Lung microvascular endothelial cell (primary cell): ENCODE results near the gene FLRT1. TPM values are rescaled to one million over a fixed set of nuclear protein-coding genes. Genes with fewer than 3 reads are reported as not detected.
A peak's percentile ranks its signal among the peaks of the same experiment; 100 is the strongest.

Source experiments
- DNase-seq, 2 donors: peaks; one replicate each; pipeline versions ENCODE4 v3.0.0 to v3.0.0-alpha.2; 2010; ENCODE audit warnings: low read depth in 2 of 2
- total RNA-seq: library from RNA; depleted of rRNA; stranded (reverse); fragments of >200 nt; gene quantifications from 2 replicates; pipeline ENCODE4 v1.2.1, GENCODE V29; 2014

Gene FLRT1
- total RNA-seq, 1 donor from 2014 or later = not detected

- no peak for DNase-seq
These were observed 30.0 kb upstream of the FLRT1 start for GRCh38 chr11:64005691-64006090.

DNA sequence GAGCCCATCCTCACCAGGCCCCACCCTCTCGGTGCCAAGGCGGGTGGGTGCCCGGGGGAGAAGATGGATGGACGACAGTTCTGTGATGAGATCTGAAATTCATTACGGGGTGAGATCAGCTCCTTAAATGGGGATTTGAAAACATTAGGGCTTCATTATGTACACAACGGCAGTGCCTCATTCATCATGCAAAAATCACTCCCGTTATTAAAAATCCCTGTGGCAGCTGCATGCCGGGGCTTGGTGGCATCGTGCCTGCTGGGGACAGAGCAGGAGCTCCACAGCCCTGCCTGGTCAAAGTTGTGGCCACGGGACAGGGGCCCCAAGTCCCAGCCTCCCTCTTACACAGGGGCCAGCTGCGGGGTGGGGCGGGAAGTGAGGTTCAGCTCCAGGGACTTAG lies 29.3 kb upstream of the FLRT1 start:
- no peak for DNase-seq

- no peak for DNase-seq
These were observed 28.5 kb upstream of the FLRT1 start for GRCh38 chr11:64007160-64007628.

- peak; percentile 35 to 70 for DNase-seq
These were observed 28.0 kb upstream of the FLRT1 start for GRCh38 chr11:64007629-64008282.

GRCh38 chr11:64008283-64008913 lies 27.3 kb upstream of the FLRT1 start:
- DNase-seq = no peak

DNA sequence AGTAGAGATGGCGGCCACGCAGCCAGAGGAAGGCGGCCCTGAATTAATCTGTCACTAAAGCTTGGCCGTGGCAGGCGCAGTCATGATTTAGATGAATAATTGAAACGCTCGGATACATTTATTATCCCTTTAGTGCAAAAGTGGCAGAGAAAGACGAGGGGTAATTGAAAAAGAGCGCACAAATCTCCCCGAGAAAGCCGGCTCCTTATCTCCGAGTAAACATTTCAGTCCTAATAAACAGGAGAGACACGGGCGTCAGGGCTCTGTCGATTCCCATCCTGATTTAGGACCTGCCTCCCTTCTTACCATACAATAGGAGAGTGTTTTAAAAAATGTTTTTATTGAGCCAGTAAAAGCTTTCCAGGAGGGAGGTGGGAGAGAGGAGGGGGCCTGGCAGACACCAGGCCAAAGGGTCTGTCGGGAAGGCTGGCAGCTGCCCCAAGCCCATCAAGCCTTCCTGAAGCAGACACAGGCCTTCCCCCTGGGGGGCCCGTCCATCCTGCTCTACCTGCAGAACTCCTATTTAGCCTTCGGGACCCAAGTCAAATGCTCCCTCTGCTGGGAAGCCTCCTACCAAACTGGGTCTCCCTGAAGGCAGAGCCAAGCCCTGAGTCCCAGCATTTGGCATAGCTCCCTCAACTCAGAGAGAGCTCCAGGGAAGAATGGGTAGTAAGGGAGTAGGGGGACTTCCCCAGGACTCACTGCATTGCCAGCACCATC lies 26.7 kb upstream of the FLRT1 start:
- no peak for DNase-seq

GRCh38 chr11:64009710-64010109 lies 26.0 kb upstream of the FLRT1 start:
- DNase-seq = no peak

DNA sequence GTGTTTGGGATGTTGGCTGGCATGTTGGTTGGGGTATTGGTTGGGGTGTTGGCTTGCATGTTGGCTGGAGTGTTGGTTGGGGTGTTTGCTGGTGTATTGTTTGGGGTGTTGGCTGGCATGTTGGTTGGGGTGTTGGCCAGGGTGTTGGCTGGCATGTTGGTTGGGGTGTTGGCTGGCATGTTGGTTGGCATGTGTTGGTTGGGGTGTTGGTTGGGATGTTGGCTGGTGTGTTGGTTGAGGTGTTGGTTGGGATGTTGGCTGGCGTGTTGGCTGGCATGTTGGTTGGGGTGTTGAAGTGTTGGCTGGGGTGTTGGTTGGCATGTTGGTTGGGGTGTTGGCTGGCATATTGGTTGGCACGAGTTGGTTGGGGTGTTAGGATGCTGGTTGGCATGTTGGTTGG lies 24.9 kb upstream of the FLRT1 start:
- DNase-seq = no peak

- DNase-seq = no peak
These were observed 24.4 kb upstream of the FLRT1 start for GRCh38 chr11:64011371-64011770.

- DNase-seq = no peak
These were observed 22.4 kb upstream of the FLRT1 start for GRCh38 chr11:64013141-64013896.

- no peak for DNase-seq
These were observed 21.4 kb upstream of the FLRT1 start for GRCh38 chr11:64014356-64014755.

DNA sequence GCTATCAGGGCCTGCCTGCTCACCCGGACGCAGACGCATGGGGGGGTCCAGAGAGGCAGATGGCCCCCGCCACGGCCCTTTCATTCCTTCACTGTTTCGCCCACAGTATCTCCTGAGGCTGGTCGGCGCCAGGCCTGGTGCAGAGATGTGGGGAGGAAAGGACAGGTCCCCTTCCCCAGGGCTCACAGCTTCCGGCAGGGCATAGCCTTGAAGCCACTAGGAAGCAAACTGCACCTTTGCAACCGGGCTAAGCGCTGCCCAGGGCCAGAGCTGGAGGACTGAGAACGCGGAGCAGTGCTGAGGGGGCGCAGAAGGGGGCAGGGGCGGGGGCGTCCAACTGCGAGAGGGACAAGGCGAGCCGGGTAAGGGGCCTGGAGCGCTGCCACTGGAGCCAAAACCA lies 20.2 kb upstream of the FLRT1 start:
- DNase-seq = no peak

DNA sequence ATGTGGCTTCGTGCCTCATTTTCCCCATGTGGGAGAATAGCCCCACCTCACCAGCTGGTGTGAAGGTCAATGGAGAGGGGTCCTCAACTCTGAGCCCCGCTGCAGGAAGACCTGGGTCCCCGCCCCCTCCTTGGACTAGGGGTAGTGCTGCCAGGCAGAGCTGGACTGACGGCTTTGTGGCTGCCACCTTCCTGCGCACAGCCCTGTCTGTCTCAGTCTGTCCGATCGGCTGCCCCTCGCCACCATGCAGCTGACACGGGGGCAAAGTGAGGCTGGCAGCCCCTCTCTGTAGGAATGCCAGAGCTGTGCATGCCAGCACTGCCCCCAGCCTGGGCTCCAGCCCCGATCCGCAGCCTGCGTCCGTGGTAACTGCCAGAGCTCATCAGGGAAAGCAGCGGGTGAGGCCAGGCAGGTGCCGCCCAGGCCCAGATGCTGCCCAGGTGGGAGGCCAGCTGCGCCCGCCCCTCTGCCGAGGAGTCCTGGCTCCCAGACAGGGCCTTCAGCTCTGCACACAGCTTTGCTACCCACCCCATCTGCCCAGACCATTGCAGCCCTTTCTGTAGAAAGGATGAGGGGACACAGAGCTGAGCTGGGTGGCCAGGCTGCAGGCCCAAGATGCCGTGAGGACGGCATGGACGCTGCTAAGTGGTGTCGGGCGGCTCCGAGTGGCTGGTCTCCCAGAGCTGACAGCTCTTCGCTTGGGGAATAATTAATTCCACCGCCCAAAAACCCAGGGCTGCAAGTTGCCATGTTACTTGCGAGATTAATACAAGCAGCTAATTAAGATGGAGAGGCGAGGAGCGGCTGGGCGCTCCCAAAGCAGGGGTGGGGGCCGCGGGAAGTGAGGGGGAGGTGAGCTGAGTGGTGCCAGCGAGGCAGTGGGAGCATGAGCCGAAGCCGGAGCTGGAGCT lies 19.5 kb upstream of the FLRT1 start:
- DNase-seq = no peak

- no peak for DNase-seq
These were observed 17.8 kb upstream of the FLRT1 start for GRCh38 chr11:64017945-64018224.

DNA sequence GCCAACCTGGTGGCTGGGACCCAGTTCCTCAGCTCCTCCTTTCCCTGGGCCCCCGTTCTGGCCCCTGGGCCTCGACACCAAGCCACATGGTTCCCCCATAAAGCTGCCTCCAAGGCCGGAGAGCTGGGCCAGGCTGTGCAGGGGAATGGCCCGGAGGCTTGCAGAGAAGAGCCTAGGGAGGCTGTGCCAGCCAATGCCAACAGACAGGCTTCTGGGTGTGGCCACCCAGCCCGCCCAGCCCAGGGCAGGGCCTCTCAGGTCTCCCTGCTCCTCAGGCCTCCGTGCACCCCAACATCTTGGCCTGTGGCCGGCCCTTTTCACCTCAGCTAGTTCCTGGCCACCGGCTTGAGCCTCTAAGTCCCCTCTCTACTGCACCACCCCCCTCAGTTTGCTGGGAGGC lies 17.4 kb upstream of the FLRT1 start:
- DNase-seq = no peak

- DNase-seq = no peak
These were observed 16.4 kb upstream of the FLRT1 start for GRCh38 chr11:64019106-64020037.

DNA sequence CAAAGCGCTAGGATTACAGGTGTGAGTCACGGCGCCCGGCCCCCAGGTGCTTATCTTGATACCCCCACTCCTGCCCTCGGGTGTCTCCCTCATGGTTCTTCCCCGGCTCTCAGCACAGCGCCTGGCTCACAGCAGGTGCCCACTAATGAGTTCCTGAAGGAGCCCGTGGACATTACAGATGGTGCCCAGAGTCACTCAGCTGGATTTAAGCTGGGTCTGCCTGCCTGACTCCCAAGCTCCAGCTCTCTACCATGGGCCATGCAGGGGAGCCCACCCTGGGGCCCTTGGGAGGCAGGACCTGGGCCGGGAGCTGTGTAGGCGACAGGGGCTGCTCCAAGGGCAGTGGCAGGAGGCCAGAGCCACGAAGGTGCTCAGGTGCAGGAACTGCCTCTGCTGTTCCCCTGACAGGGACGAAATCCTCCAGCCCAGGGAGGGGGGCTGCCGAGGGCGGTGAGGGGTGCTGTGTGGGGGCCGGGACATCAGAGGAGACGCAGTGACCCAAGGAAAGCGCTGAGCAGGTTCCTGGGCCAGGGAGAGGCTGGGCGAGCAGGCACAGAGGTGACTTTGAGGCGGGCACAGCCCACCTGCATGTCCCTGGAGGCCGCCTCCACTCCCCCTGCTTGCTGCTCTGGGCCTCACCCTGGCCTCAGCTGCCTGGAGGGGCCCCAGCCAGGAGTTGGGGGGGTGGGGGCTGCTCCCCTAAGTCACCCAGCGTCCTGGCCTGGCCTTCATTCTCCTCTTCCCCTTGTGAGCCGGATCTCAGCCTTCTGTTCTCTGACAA lies 14.6 kb upstream of the FLRT1 start:
- DNase-seq = no peak

GRCh38 chr11:64021757-64022093 lies 14.0 kb upstream of the FLRT1 start:
- no peak for DNase-seq

GRCh38 chr11:64022125-64022784 lies 13.5 kb upstream of the FLRT1 start:
- no peak for DNase-seq
